Neuronal stem cell (in vitro differentiated cells): ENCODE data around the gene LECT2.

Experiments used
- DNase-seq: peaks from one replicate; pipeline ENCODE4 v3.0.0-alpha.2; 2013; ENCODE audit warnings: low spot score
- H2AFZ ChIP-seq: one replicate; pipeline ENCODE4 v1.6.1; 2013; ENCODE audit warnings: mild to moderate bottlenecking, low read length, inconsistent platforms
- H2AK5ac ChIP-seq: 2 replicates; pipeline ENCODE4 v1.6.1; 2013; ENCODE audit warnings: low read depth, mild to moderate bottlenecking, inconsistent platforms, low read length, moderate library complexity, mixed read lengths
- H2BK120ac ChIP-seq: 2 replicates; pipeline ENCODE4 v1.6.1; 2013; ENCODE audit warnings: low read depth, mild to moderate bottlenecking, inconsistent platforms, low read length, moderate library complexity, mixed read lengths
- H2BK12ac ChIP-seq: one replicate; pipeline ENCODE4 v1.6.1; 2013; ENCODE audit warnings: low read length, inconsistent platforms
- H2BK15ac ChIP-seq: 2 replicates; pipeline ENCODE4 v1.6.1; 2013; ENCODE audit warnings: mild to moderate bottlenecking, low read length, inconsistent platforms, mixed read lengths
- H2BK5ac ChIP-seq: one replicate; pipeline ENCODE4 v1.6.1; 2013; ENCODE audit warnings: inconsistent platforms, mild to moderate bottlenecking, low read length, moderate library complexity
- H3K14ac ChIP-seq: one replicate; pipeline ENCODE4 v1.6.1; 2013; ENCODE audit warnings: low read length, inconsistent platforms
- H3K18ac ChIP-seq: 2 replicates; pipeline ENCODE4 v1.6.1; 2013; ENCODE audit warnings: low read length, inconsistent platforms
- H3K23ac ChIP-seq: 2 replicates; pipeline ENCODE4 v1.6.1; 2013; ENCODE audit warnings: low read depth, mild to moderate bottlenecking, mixed read lengths, low read length, inconsistent platforms; ENCODE audit not compliant: poor library complexity
- H3K27ac ChIP-seq: replicated peaks from 3 replicates; pipeline ENCODE4 v1.5.1; 2013; ENCODE audit warnings: low read length, inconsistent platforms
- H3K27me3 ChIP-seq, 3 experiments: 2 replicates each; pipeline ENCODE4 v1.6.1; 2013; ENCODE audit warnings: low read length in 3 of 3, mild to moderate bottlenecking in 2 of 3, inconsistent platforms in 1 of 3, low read depth in 1 of 3, mixed read lengths in 1 of 3, moderate library complexity in 1 of 3; ENCODE audit not compliant: control insufficient read depth in 3 of 3, insufficient read depth in 3 of 3
- H3K36me3 ChIP-seq, 2 donors: replicated peaks in 1 of 2; 2 replicates each; pipeline ENCODE4 v1.6.1; 2013; ENCODE audit warnings: low read length in 2 of 2; ENCODE audit not compliant: control insufficient read depth in 2 of 2, insufficient read depth in 2 of 2
- H3K4ac ChIP-seq: 2 replicates; pipeline ENCODE4 v1.6.1; 2013; ENCODE audit warnings: inconsistent platforms, mild to moderate bottlenecking, low read length, moderate library complexity
- H3K4me1 ChIP-seq, 2 donors: 1 replicate in 1 of 2; 2 replicates in 1 of 2; pipeline ENCODE4 v1.6.1; 2013; ENCODE audit warnings: low read length in 2 of 2, low read depth in 1 of 2; ENCODE audit not compliant: control insufficient read depth in 2 of 2, insufficient read depth in 1 of 2
- H3K4me2 ChIP-seq: one replicate; pipeline ENCODE4 v1.6.1; 2013; ENCODE audit warnings: mild to moderate bottlenecking, low read length, inconsistent platforms; ENCODE audit not compliant: insufficient read depth, poor library complexity, severe bottlenecking
- H3K4me3 ChIP-seq, 2 donors: 2 replicates each; pipeline ENCODE4 v1.5.1; 2013; ENCODE audit warnings: low read length in 2 of 2, mild to moderate bottlenecking in 2 of 2, inconsistent platforms in 1 of 2, moderate library complexity in 1 of 2
- H3K79me1 ChIP-seq: one replicate; pipeline ENCODE4 v1.6.1; 2013; ENCODE audit warnings: low read depth, mild to moderate bottlenecking, inconsistent platforms, low read length, moderate library complexity
- H3K9ac ChIP-seq: one replicate; pipeline ENCODE4 v1.6.1; 2013; ENCODE audit warnings: mild to moderate bottlenecking, low read depth, low read length, inconsistent platforms; ENCODE audit not compliant: poor library complexity
- H3K9me3 ChIP-seq, 2 donors: replicated peaks in 1 of 2; 2 replicates each; pipeline versions ENCODE3 to v1.6.1; 2013; ENCODE audit warnings: low read length in 2 of 2, mild to moderate bottlenecking in 2 of 2, inconsistent platforms in 1 of 2, low read depth in 1 of 2, mixed read lengths in 1 of 2, moderate library complexity in 1 of 2; ENCODE audit not compliant: control insufficient read depth in 2 of 2, insufficient read depth in 1 of 2
- H4K8ac ChIP-seq: one replicate; pipeline ENCODE4 v1.6.1; 2013; ENCODE audit warnings: low read depth, mild to moderate bottlenecking, inconsistent platforms, low read length, moderate library complexity
- H4K91ac ChIP-seq: one replicate; pipeline ENCODE4 v1.6.1; 2013; ENCODE audit warnings: low read length, low read depth, mild to moderate bottlenecking, inconsistent platforms; ENCODE audit not compliant: poor library complexity
- WGBS, 2 donors: extraction: QIAGEN DNeasy Blood & Tissue Kit; methylation state at CpG; one replicate each; pipeline ENCODE4 v1.1.7; 2013; ENCODE audit warnings: missing lambda C conversion rate in 2 of 2, mixed read lengths in 1 of 2; ENCODE audit not compliant: insufficient read length in 2 of 2, insufficient replicate concordance in 1 of 2; ENCODE audit errors: extremely low coverage in 2 of 2; 5-methylcytosine and 5-hydroxymethylcytosine counted together

LECT2 gene

DNA sequence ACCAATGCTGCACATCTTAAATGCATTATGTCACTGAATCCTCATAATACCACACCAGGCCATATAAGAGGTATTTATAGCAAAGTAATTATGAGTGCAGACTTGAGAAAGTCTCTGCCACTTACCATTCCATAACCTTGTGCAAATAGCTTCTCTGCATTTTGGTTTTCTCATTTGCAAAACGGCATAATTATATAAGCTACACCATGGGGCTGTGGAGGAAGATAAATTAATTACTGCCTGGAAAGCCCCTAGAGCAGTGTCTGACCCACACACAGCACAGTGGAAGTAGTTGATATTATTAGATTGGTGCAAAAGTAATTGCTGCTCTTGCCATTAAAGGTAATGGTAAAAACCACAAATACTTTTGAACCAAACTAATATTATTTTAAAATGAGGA lies 49.6 kb downstream of the LECT2 start:
- H3K4me2 ChIP-seq: no peak overlapping the region
- H3K27ac ChIP-seq: no peak overlapping the region
- H2BK15ac ChIP-seq: no peak overlapping the region
- H2AK5ac ChIP-seq: no peak overlapping the region
- no peaks in the 10 kb centered on the region for H3K9me3 ChIP-seq
- no peak overlapping the region for H2AFZ ChIP-seq
- DNase-seq: no peak
- H3K4ac ChIP-seq: no peak overlapping the region
- no peaks in the 10 kb centered on the region for H3K79me1 ChIP-seq
- H2BK5ac ChIP-seq: no peak overlapping the region
- no peak overlapping the region for H2BK120ac ChIP-seq
- no peak overlapping the region for H2BK12ac ChIP-seq
- peaks cover 0 to 8% (median 0%) of the 10 kb centered on the region in 3 experiments for H3K27me3 ChIP-seq
- no peak overlapping the region for H3K9ac ChIP-seq
- no peak overlapping the region for H3K14ac ChIP-seq
- no peak overlapping the region for H4K8ac ChIP-seq
- no peak overlapping the region for H4K91ac ChIP-seq
- H3K18ac ChIP-seq: no peak overlapping the region
- H3K23ac ChIP-seq: no peak overlapping the region
- no peak overlapping the region for H3K4me3 ChIP-seq
- WGBS, 2 donors: no CpG with 5 or more reads among the region's 1 CpG
- no peaks in the 10 kb centered on the region for H3K4me1 ChIP-seq
- no peaks in the 10 kb centered on the region for H3K36me3 ChIP-seq

DNA sequence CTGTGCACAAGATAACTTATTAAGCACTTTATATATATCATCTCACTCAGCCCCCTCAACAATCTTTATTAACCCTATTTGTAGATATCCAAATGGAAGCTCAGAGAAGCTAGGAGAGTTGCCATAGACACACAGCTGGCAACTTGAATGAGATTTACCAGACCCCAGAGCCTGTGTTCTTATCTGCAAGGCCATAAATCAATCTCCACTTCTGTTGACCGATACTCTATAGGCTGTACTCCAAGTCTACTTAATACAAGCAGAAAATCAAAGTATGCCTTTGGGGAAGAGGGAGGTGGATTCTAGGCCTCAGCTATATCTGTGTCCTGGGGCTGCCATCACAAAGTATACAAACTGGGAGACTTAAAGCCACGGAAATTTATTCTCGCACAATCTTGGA lies 53.1 kb downstream of the LECT2 start:
- Histone ChIP-seq H3K23ac (no peak overlapping the region), H3K27ac (no peak overlapping the region), H2BK12ac (no peak overlapping the region), H3K18ac (no peak overlapping the region), H4K91ac (no peak overlapping the region), H3K9me3 (no peaks in the 10 kb centered on the region), H3K4me2 (no peak overlapping the region), H3K9ac (no peak overlapping the region), H3K4me1 (no peaks in the 10 kb centered on the region), H3K36me3 (no peaks in the 10 kb centered on the region), H4K8ac (no peak overlapping the region), H2BK5ac (no peak overlapping the region), H3K79me1 (no peaks in the 10 kb centered on the region), H3K4ac (no peak overlapping the region), H2BK15ac (no peak overlapping the region), H3K14ac (no peak overlapping the region), H3K4me3 (no peak overlapping the region), H2AK5ac (no peak overlapping the region), H2AFZ (no peak overlapping the region), H2BK120ac (no peak overlapping the region), H3K27me3 (no peaks in the 10 kb centered on the region)
- DNase-seq: no peak
- no CpG with 5 or more reads among the region's 3 CpGs for WGBS, 2 donors

DNA sequence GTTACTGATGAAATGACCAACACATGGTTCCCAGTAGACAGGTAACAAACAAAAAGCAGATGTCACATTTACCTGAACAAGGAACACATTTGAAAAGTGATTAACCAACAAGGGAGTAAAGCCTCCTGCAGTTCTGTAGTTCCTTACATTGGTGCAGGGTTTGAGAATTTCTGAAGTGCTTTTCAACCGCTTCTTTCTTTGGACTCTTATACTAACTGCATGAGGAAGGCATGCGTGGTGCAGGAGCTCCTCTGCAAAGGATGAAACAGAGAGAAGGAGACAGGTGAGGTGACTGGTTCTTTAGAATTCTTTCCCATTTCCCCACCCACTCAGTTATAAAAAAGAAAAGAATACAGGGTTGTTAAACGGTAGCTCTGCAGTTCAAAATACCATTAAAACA lies 54.5 kb downstream of the LECT2 start:
- Histone ChIP-seq H3K27me3 (no peaks in the 10 kb centered on the region), H3K18ac (no peak overlapping the region), H3K4me1 (no peaks in the 10 kb centered on the region), H3K4me2 (no peak overlapping the region), H2AFZ (no peak overlapping the region), H4K91ac (no peak overlapping the region), H3K9me3 (no peaks in the 10 kb centered on the region), H3K23ac (no peak overlapping the region), H3K9ac (no peak overlapping the region), H3K36me3 (no peaks in the 10 kb centered on the region), H2BK12ac (no peak overlapping the region), H3K79me1 (no peaks in the 10 kb centered on the region), H2BK15ac (no peak overlapping the region), H3K14ac (no peak overlapping the region), H3K27ac (no peak overlapping the region), H2BK120ac (no peak overlapping the region), H3K4me3 (no peak overlapping the region), H3K4ac (no peak overlapping the region), H2AK5ac (no peak overlapping the region), H4K8ac (no peak overlapping the region), H2BK5ac (no peak overlapping the region)
- DNase-seq: no peak
- no CpG with 5 or more reads among the region's 3 CpGs for WGBS, 2 donors

DNA sequence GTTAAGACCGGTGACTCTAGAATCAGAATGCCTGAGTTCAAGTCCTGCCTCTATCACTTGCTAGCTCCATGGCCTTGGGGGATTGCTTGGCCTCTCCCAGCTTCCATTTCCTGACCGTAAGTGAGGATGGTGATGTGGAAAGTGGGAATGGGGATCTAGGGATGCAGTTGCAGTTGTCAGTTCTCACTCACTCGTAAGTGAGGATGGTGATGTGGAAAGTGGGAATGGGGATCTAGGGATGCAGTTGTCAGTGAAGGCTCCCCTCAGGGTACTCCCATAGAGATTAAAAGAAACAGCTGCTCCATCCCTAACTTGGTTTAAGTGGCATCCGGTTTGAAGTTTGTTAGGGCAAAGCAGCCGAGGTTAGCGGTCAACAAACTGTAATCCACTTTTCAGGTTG lies 56.1 kb downstream of the LECT2 start:
- H3K4me1 ChIP-seq: no peaks in the 10 kb centered on the region
- no peaks in the 10 kb centered on the region for H3K36me3 ChIP-seq
- H4K91ac ChIP-seq: no peak overlapping the region
- no peaks in the 10 kb centered on the region for H3K9me3 ChIP-seq
- H3K27ac ChIP-seq: no peak overlapping the region
- H2BK12ac ChIP-seq: no peak overlapping the region
- no peak overlapping the region for H3K4me2 ChIP-seq
- H3K4me3 ChIP-seq: no peak overlapping the region
- no peak overlapping the region for H3K9ac ChIP-seq
- H3K23ac ChIP-seq: no peak overlapping the region
- H3K27me3 ChIP-seq: no peaks in the 10 kb centered on the region
- H2BK15ac ChIP-seq: no peak overlapping the region
- H3K79me1 ChIP-seq: no peaks in the 10 kb centered on the region
- no peak overlapping the region for H2AK5ac ChIP-seq
- no peak overlapping the region for H2AFZ ChIP-seq
- no peak overlapping the region for H3K18ac ChIP-seq
- no peak overlapping the region for H2BK120ac ChIP-seq
- no peak overlapping the region for H3K14ac ChIP-seq
- H2BK5ac ChIP-seq: no peak overlapping the region
- no peak for DNase-seq
- H4K8ac ChIP-seq: no peak overlapping the region
- no peak overlapping the region for H3K4ac ChIP-seq
- no CpG with 5 or more reads among the region's 6 CpGs for whole genome bisulfite sequencing, 2 donors
